Activated CD4-positive, CD25-positive, alpha-beta regulatory T cell treated with anti-CD3 and anti-CD28 coated beads, Interleukin-2, amount 50 U/mL, for 16 hours (primary cell): Measurements from ENCODE around the gene CCDC69.
A peak's percentile ranks its signal among the peaks of the same experiment; 100 is the strongest.
"Not testable (repeated sequence)": the region's sequence is repeated elsewhere in the genome, so short reads cannot be mapped to it uniquely, and the experiment has no call there.

ENCODE experiments used
- DNase-seq: peaks from one replicate; pipeline ENCODE4 v3.0.0-alpha.2; 2020; ENCODE audit warnings: low read depth, low spot score

The CCDC69 gene, protein sequence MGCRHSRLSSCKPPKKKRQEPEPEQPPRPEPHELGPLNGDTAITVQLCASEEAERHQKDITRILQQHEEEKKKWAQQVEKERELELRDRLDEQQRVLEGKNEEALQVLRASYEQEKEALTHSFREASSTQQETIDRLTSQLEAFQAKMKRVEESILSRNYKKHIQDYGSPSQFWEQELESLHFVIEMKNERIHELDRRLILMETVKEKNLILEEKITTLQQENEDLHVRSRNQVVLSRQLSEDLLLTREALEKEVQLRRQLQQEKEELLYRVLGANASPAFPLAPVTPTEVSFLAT

GRCh38 chr5:151223447-151224264 lies at the start of gene CCDC69:
Gene CCDC69, minus strand, starts transcription at chr5:151224092. Its CDS starts 122 bp downstream, at chr5:151223970.
- no peak for DNase-seq

- DNase-seq: no peak
Measured at GRCh38 chr5:151271336-151271735, 47.4 kb upstream of the CCDC69 start.

GRCh38 chr5:151270599-151270998 lies 46.7 kb upstream of the CCDC69 start:
- no peak for DNase-seq

GRCh38 chr5:151267491-151268260 lies 43.8 kb upstream of the CCDC69 start:
- DNase-seq: no peak

DNA sequence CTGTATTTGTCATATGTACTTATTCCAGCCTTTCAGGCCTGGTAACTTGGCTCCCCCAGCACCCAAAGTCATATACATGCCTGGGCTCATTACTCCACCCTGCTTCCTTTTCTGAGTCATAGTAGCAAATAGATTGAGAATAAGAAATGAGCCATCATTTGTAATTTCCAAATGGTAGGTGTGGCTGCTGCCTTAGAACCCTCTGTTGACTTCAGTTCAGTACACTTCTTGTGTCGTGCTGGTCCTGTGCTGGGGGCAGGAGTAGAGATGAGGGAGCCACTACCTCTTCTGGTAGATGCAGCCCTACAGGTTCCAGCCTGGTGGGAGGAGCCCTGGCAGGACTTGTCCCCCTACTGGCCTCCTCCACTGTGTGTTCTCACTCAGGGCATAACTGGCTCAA lies 40.2 kb upstream of the CCDC69 start:
- DNase-seq: no peak

DNA sequence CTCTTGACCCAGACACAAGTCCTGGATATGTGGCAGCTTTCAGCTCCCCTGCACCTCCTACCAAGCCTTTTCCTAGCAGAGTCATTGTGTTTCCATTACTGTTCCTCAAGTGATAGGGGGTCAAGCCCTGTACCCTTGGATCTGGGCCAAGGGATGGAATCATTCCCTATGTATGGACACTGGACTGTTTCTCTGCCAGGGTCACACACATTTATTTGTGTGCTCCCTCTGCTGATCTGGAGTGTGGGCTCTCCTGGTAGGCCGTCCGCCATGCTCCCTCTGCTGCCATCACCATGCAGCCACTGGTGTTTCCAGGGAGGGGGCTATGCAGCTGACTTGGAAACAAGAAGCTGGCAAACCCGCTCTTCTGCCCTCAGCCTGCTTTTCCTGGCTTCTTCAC lies 38.6 kb upstream of the CCDC69 start:
- DNase-seq: no peak

- no peak for DNase-seq
Measured at GRCh38 chr5:151259931-151260330, 36.0 kb upstream of the CCDC69 start.

DNA sequence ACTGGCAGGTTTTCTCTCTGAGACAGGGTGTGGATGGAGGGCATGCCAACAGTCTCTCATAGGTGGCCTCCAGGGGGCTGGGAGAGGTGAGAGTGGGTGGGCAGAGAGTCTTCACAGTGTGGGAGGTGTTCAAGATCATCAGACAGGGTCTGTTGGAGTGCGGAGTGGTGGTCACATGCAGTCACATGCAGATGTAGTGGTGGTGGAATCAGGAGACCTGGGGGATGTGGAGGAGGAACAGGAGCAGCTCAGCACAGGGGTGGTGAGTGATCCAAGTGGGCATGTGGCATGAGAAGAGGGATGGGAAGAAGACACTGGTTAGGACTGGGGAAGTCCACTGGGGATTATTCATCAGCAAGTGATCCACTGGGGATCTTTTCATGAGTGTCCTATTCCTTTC lies 34.9 kb upstream of the CCDC69 start:
- DNase-seq: no peak

DNA sequence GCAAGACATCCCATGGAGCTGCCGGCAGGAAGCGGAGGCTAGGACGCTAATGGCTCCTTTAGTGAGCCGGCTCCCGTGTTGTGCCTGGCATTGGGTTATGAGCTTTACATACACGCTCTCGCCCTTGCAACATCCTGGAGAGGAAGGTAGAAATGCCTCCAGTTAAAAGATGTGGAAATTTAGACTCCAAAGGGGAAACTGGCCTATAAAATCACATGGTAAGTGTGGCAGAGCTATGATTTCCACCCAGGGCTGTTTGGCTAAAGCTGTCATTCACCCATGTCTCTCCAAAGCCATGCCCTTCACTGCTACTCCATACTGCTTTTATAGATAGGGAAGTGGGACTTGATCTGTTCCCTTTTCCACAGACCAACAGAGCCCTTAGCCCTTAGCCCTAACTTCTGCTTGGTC lies 34.3 kb upstream of the CCDC69 start:
- no peak for DNase-seq

DNA sequence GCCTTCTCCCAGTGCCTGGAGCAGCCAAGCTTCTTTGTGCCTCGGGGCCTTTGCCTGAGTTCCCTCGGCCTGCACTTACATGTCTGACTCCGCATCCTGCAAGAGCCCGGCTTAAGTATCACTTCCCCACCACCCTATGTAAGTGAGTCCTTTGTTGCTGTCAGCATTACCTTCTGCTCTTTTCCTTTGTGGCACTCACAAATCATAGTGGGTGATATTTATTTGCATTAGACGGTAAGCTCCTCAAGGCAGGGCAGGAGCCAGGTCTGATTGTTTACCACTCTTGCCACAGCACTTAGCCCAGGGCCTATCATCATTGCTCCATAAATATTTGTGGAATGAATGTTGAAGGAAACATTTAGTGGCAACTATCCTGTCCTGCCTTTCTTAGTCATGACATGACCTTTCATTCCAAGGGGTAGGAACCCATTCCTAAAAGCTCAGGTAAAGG lies 33.9 kb upstream of the CCDC69 start:
- DNase-seq: no peak

- no peak for DNase-seq
Measured at GRCh38 chr5:151255621-151256286, 31.9 kb upstream of the CCDC69 start.

DNA sequence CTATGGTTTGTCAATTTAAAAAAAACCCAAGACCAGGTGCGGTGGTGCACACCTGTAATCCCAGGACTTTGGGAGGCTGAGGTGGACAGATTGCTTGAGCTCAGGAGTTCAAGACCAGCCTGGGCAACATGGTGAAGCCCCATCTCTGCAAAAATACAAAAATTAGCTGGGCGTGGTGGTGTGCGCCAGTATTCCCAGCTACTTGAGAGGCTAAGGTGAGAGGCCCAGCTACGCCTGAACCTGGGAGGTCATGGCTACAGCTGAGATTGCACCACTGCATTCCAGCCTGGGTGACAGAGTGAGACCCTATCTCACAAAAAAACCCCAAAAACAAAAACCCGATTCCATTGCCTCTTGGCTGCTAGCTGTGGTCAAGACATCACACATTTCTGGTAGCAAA lies 31.1 kb upstream of the CCDC69 start:
- DNase-seq: not testable (repeated sequence)

- DNase-seq: no peak
Measured at GRCh38 chr5:151254556-151254955, 30.7 kb upstream of the CCDC69 start.

- no peak for DNase-seq
Measured at GRCh38 chr5:151253605-151253950, 29.7 kb upstream of the CCDC69 start.

GRCh38 chr5:151252762-151253604 lies 29.1 kb upstream of the CCDC69 start, which contains the start of gene GM2A:
Gene GM2A, plus strand, starts transcription at chr5:151253185. Its CDS starts 32 bp downstream, at chr5:151253217.
- peak; percentile 94 for DNase-seq

DNA sequence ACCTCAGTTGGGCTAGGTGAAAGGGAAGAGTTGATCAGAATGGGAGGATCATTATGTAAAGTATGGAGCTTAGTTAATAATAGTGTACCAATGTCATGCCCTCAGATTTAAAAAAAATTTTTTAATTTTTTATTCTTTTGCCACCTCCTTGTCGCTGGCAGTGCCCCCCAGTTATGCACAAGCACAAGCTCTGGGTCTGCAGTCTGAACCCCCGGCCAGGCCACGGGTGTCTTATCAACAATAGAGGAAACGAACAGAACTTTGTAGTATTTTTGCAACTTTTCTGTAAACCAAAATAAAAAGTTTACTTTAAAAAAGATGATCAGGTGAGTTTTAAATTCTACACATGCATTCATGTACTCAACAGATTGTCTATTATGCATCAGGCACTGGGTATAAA lies 27.7 kb upstream of the CCDC69 start:
- no peak for DNase-seq

DNA sequence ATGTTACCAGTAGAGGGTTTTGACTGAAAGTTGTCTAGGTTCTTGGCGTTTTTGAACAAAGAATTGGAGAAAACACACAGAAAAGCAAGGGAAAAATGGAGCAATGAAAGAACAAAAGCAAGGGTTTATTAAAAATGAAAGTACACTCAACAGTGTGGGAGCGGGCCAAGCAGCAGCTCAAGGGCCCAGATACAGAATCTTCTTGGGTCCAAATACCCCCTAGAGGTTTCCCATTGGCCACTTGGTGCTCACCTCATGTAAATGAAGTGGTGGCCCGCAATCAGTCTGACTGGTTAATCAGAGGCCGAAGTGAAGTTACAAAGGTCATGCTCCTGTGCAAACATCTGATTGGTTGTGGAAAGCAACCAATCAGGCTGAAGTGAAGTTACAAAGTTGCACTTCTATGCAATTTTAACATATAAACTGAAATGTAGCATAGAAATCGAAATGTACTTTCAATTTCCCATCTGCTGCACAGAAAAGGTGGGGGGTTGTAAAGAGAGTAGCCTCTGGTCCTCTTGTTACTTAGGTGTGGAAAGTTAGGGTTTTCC lies 27.2 kb upstream of the CCDC69 start:
- DNase-seq: no peak

DNA sequence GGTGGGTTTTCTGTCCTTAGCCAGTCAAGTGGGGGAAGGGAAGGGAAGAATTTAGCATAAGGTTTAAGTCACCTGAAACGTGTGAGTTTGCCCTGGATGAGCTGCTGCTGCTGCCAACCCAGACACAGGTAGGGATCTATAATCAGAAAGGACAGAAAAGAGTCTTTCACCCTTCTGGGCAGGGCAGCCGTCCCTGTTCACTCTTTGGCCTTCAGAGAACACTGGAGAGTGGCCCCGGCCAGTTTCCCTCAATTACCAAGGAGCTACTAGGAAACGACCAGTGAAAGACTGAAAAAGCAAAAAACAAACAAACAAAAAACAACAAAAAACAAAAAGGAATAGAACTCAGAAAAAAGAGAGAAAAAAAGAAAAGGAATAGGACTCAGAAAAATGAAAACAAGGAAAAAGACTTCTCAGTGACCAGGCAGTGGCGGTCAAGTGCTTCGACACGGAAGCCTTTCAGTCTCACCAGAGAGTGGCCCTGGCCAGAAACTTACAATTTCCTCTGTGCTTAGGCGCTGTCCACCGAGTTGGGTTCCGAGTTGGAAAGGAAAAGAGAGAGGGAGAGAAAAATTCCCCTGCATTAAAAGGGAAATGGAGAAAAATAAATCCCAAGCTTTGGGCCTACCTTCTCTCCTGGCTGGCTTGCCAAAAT lies 26.6 kb upstream of the CCDC69 start:
- DNase-seq: no peak

DNA sequence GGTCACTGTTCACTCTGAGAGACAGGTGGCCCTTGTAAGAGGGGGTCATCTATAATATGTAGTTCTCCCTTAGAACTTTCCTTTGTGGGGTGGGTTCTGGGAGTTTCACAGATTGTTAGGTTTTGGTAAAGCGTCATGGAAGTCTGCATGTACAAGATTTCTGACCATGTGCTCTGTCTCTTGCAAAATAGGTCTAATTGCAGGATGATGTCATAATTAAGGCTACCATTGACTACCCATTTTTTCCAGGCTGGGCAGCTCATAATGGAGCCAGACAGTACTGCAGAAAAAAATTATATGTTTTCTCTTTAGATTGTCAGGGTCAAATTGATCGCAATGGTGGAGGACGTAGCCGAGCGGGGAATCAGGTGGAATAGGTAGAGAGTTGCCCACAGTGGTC lies 25.4 kb upstream of the CCDC69 start:
- DNase-seq: no peak

DNA sequence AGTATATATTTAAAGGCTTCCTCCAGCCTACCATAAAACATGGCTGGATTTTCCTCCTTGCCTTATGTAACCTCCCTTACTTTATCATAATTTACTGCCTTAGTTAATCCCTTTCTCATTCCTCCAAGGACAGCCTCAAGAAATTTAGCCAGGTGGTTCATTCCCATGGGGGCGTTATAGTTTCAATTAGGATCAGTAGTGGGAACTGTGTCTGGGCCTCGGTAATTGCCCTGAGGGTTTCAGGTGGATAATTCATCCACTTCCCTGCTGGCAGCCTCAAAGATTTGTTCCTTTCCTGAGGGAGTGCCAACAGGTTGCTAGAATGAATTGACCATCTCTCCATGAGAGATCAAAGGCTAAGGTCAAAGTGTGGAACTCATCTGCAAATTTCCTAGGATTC lies 24.8 kb upstream of the CCDC69 start:
- no peak for DNase-seq
